ENCODE measurements around the gene DOCK10. TPM values are rescaled to one million over a fixed set of nuclear protein-coding genes. Genes with fewer than 3 reads are reported as not detected.

Gene DOCK10
- polyA plus RNA-seq, 3 donors = 8.5 to 10.7 (median 10.6) TPM

GRCh38 chr2:224778474-224778877, 263.8 kb downstream of the DOCK10 start:
- DNase-seq = peak; percentile 34

DNA sequence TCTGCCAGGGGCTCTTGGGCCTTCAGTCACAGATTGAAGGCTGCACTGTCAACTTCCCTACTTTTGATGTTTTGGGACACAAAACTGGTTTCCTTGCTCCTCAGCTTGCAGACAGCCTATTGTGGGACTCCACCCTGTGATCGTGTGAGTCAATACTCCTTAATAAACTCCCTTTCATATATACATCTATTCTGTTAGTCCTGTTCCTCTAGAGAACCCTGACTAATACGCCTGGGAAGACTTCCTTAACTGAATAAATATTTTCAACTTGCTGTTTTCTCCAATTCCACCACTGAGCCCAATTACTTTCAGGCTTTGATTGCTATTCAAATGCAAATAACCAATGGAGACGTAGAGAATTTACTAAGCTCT, 264.7 kb downstream of the DOCK10 start:
- DNase-seq = no peak

DNA sequence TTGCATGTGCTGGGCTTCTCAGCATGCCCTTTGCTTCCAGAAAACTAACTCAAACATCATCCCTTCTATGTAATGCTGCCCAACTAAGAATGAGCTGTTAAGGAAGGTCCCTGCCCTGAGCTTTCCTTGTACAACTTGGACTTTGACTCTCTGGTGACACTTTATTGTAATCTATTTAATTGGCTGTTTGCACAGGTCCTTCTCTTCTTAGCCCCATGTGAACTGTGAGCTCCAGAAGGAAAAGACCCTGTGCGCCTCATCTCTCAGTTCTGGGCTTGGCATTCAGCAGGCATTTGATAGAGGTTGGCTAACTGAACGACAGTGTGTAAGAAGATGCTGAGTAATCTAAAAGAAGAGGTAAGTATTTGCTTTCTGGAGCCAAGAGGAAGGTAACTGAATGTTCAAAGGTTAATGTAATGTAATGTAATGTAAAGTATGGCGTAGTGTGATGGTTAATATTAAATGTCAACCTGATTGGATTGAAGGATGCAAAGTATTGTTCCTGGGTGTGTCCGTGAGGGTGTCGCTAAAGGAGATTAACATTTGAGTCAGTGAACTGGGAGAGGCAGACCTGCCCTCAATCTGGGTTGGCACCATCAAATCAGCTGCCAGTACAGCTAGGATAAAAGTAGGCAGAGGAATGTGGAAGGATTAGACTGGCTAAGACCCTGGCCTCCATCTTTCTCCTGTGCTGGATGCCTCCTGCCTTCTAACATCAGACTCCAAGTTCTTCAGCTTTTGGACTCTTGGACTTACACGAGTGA, 265.3 kb downstream of the DOCK10 start:
- DNase-seq = no peak

GRCh38 chr2:224775647-224776046, 266.6 kb downstream of the DOCK10 start:
- no peak for DNase-seq

- DNase-seq = no peak
Measured at GRCh38 chr2:224774735-224775134, 267.5 kb downstream of the DOCK10 start.

DNA sequence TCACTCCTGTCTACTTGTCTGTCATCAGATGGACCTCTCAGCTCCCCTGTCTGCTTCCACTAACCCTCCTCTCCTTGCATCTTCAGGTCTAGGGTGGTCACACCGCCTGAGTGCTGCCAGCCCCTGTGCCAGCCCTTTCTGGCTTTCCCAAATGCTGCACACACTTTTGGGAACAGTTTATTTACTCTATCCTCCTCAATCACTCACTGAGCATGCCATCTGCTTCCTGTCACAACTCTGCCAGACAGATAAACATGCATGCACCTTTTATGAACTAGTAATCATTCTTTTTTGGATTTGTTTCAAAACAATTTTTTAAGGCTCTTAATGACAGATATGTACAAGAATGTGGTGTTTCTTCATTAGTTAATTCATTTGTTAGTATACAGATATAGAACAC, 269.8 kb downstream of the DOCK10 start:
- no peak for DNase-seq

GRCh38 chr2:224769489-224769888, 272.8 kb downstream of the DOCK10 start:
- DNase-seq = no peak

DNA sequence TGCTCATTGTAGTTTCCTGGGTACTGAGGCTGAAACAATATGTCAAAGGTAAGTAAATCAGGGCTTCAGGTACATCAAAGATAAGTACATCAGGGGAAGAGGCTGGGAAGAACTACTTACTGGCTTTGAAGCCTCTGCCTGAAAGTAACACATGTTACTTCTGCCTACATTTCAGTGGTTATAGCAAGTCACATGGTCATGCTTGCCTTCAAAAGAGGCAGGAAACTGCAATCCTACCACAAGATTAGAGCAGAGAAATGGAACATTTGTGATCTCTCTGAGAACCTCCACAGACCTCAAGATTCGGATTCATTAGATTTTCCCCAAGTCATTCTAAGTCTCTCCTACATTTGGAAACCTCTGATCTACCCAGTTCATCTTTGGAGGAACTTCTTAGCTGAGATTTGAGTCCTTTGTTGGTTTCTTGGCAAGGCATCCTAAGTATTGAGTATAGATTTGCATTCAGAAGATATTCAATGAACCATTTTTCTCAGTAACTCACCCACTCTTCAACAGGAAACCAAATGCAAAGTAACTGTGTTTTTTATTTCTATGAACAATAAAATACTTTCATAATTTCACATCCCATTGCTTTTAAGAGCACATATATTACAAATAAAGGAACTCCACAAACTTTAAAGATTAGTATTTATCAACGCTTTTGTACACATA, 277.6 kb downstream of the DOCK10 start:
- DNase-seq = no peak

GRCh38 chr2:224757934-224758548, 284.2 kb downstream of the DOCK10 start:
- no peak for DNase-seq

DNA sequence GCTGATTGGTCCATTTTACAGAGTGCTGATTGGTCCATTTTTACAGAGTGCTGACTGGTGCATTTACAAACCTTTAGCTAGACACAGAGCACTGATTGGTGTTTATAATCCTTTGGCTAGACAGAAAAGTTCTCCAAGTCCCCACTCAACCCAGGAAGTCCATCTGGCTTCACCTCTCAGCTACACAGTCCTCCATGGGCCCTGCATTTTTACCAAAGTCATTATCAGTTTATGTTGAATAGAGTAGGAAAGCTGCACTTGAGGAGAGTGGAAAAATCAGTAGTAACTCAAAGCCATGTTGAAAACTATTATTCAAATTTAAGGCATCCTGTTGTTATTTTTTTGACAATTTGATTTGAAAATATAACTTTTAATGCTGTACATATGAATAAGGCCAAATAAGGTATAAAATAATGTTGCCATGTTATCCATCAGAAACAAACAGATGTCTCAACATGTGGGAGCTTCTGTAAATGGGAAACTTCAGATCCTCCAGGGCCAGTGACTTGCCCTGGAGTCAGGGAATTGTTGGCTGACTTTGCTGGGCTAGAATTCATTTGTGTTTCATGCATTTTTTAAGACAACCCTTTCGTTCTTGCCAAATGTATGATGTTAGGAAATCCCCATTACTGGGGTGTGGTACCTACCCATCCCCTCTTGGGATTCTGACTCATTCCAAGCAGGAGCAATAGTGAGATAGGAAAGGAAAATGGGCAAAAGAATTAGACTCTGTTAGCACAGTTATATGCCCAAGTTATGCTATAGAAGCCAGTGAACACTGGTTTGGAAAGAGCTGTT, 288.3 kb downstream of the DOCK10 start:
- no peak for DNase-seq

DNA sequence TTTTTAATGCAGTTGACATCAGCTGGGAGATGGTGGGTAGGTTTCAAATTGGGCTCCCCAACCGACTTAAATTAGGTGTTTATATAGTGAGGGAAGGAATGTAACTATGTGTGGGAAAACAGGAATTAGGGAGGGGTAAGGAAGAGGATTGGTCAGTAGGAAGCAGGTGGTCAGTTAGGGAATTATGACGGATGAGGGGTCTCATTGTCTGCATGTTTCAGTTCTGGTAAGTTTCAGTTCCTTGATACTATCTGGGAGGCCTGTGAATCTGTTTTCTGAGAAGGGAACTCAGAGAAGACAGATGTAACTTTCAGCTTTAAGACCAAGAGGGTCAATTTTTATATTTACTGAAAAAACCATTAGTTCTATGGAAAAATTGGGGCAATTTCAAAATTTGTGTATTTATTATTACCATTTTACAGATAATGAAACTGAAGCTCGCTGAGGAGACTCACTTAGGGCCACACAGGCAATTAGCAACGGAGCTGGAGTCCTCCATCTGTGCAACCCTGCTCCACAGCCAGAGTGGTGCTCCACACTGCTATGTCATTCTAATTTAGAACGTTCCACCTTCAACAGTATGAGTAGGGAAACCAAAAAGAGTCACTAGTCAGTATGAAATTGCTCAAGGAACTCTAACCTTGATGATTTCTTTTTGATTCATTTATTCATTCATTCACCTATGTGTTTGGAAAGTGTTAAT, 290.1 kb downstream of the DOCK10 start:
- DNase-seq = no peak

DNA sequence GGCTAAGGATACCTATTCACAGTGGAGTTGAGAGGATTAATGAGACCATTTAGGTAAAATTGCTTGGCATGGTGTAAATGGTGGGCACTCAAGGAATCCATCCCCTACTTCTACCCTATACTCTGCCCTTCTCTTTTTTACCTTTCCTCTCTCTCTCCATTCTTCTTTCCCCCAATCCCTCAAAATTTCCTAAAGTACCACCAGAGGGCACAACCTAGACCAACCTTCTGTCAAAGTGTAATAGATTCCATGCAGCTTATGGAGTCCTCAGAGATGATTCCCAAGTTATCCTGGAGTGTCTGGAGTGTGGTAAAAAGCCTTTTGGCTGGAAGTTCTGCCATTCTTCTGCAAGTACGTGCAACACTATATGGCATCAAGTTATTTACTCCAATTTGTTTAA, 293.1 kb downstream of the DOCK10 start:
- DNase-seq = no peak

DNA sequence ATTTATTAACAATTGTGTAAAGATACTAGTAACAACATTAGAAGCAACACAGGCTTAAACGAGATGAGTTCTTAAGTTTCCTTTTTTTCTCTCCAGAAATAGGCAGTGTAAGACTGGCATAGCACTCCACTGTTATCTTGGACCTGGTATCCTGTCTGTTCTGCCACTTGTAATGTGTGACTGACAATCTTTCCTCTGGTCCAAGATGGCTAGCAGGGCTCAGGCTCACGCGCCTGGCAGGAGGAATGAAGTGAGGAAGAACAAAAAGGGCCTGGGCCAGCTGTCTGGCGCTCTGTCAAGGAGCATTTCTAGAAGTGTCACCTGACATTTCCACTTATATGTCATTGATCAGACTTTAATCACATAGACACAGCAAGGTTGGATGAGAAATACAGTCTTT, 294.5 kb downstream of the DOCK10 start:
- no peak for DNase-seq

GRCh38 chr2:224736227-224736626, 306.0 kb downstream of the DOCK10 start:
- no peak for DNase-seq

- no peak for DNase-seq
Measured at GRCh38 chr2:224734949-224735348, 307.3 kb downstream of the DOCK10 start.

DNA sequence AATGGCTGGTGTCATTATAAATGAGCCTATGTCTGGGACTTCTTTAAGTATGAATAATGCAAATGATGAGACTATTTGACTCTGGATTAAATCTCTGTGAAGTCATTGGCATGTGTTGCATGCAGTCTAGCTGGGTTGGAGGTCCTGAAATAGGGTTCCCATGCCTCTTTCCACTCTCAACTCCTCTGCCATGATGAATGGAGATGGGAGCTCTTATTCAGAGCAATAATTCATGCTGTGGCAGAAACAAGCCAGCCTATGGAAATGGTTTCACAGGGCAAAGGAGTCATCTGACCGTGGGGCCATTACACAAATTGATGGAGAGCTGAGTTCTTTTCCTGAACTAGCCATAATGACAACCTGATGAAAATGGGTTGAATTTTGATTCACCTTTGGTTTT, 310.6 kb downstream of the DOCK10 start:
- no peak for DNase-seq

GRCh38 chr2:224729435-224729834, 312.8 kb downstream of the DOCK10 start:
- no peak for DNase-seq

DNA sequence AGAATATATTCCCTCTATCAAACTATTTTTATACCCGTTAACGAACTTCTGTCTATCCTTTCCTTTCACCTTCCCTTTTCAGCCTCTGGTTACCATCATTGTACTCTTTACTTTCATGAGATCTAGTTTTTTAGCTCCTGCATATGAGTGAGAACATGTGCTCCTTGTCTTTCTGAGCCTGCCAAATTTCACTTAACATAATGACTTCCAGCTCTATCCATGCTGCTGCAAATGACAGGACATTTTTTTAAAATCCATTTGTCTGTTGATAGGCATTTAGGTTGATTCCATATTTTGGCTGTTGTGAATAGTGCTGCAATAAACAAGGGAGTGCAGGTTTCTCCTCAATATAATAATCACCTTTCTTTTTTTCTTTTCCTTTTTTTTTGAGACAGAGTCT, 317.9 kb downstream of the DOCK10 start:
- DNase-seq = no peak

DNA sequence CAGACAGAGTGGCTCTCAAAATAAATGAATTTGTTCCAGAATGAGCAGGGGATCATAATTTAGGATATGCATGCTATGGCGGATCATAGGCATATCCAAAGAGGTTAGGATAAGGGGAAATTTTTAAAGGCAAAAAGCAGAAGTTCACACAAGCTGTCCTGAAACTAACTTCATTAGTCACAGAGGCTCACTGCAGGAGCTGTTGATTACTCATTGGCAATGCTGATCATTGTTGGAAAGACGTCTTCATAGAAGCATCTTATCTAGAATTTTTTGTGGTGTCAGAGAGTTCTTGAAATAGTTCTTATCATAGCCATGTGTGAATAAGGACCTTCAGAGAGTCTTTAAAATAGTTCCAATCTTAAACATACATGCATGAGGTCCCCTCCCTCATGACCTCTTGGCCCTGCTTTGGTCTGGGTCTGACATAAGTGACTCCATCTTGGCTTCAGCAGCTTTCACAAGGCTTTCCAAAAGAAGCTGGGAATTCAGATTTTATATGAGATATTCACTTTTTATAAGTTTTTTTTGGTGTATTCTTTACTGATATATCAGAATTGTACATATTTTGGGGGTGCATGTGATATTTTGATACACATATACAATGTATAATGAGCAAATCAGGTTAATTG, 318.6 kb downstream of the DOCK10 start:
- DNase-seq = no peak

- no peak for DNase-seq
Measured at GRCh38 chr2:224722770-224723169, 319.5 kb downstream of the DOCK10 start.

DNA sequence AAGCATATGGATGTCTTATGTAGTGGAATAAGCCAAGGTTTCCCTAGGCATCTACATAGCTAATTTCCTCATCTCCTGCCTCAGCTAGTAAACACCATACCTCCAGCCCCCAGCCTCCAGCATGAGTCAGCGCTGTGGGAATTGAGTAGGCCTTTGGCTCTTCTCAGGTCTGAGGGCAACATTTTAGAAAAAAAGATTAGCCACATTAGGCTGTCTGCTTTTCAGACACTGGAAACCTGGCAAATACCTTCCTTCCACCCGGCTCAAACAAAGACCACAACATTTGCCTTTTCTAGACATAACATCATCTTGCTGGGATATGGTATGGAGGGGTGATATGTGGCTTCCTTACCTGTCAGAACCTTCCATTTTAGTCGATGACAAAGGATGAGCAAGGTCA, 320.0 kb downstream of the DOCK10 start:
- DNase-seq = no peak
